PC-9 (cell line): ENCODE measurements around the gene PFDN4.

Source experiments
- EZH2 ChIP-seq: fragments of 200-600 bp; sonication (generic); IDR thresholded peaks from 2 replicates; pipeline ENCODE4 v1.8.0; 2017; ENCODE audit warnings: antibody characterized with exemption, low read depth
- TF ChIP-seq, protein P1 (sequence below): fragments of 200-600 bp; sonication (generic); conservative IDR thresholded peaks from 2 replicates; pipeline ENCODE4 v1.6.1; 2017; ENCODE audit warnings: mixed run types, antibody characterized with exemption, mild to moderate bottlenecking, moderate library complexity

DNA sequence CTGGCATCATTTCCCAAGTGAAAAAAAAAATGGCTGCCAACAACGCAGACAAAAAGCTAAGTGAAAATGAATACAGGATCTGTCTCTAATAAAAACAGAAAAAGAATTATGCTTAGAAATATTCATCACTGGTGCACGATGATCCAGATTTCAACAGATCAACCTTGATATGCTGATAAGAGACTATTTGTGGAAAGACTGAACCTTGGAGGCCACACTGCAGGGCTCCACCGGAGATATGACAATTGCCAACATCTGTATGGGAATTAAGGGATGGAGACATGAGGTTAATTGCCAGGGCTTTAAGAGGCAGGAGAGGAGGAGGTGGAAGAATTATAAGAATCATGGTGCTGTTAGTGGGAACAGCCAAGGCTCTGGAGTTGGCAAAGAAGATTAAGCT, 48.3 kb downstream of the PFDN4 start:
- no peak for TF ChIP-seq EZH2
- TF ChIP-seq, protein P1, sequence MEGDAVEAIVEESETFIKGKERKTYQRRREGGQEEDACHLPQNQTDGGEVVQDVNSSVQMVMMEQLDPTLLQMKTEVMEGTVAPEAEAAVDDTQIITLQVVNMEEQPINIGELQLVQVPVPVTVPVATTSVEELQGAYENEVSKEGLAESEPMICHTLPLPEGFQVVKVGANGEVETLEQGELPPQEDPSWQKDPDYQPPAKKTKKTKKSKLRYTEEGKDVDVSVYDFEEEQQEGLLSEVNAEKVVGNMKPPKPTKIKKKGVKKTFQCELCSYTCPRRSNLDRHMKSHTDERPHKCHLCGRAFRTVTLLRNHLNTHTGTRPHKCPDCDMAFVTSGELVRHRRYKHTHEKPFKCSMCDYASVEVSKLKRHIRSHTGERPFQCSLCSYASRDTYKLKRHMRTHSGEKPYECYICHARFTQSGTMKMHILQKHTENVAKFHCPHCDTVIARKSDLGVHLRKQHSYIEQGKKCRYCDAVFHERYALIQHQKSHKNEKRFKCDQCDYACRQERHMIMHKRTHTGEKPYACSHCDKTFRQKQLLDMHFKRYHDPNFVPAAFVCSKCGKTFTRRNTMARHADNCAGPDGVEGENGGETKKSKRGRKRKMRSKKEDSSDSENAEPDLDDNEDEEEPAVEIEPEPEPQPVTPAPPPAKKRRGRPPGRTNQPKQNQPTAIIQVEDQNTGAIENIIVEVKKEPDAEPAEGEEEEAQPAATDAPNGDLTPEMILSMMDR, result no peak
